ENCODE results near the gene ST8SIA4.

GRCh38 chr5:100800562-100800961, 102.5 kb downstream of the ST8SIA4 start:
- no peak for TF ChIP-seq CTCF (IDR thresholded peaks at IDR 0.05)
- TF ChIP-seq EZH2 (IDR thresholded peaks at IDR 0.05; ENCODE audit: borderline replicate concordance, insufficient read depth, low read depth, low read length, poor library complexity, severe bottlenecking) = no peak

Measured in B cell (primary cell).